Measurements from ENCODE around the gene HECW1. TPM values are rescaled to one million over a fixed set of nuclear protein-coding genes. Genes with fewer than 3 reads are reported as not detected.

The HECW1 gene
- total RNA-seq, 1 donor from 2014 or later = 68.7 TPM

DNA sequence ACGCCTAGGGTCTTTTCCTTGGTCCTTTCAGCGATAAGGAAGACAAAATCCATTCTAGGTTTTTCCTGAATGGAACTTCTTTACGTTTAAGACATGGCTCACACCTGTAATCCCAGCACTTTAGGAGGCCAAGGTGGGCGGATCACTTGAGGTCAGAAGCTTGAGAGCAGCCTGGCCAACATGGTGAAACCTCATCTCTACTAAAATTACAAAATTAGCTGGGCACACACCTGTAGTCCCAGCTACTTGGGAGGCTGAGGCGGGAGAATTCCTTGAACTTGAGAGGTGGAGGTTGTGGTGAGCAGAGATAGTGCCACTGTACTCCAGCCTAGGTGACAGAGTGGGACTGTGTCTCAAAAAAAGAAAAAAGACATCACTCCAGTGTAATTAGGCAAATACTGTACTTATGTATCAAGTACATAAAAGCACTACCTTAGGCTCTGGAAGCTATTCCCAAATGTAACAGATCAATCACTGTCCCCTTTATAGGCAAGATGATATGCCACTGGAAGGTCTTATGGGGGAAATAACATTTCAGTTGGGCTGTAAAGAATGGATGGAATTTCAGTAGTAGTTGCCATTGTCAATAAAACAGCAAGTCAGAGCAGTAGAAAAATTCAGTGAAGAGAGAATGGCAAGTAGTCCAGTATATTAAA is 476.2 kb downstream of the HECW1 start:
- peaks cover 7% of the 10 kb centered on the region for H3K9me3 Mint-ChIP-seq (ENCODE audit: unreplicated experiment)
- H3K27me3 Mint-ChIP-seq (ENCODE audit: unreplicated experiment) = no peaks in the 10 kb centered on the region
- peaks cover 37% of the 10 kb centered on the region for H3K4me1 Mint-ChIP-seq (ENCODE audit: low read depth, unreplicated experiment)
- H3K4me3 Mint-ChIP-seq (ENCODE audit: unreplicated experiment) = no peak overlapping the region
- TF ChIP-seq, protein P1, sequence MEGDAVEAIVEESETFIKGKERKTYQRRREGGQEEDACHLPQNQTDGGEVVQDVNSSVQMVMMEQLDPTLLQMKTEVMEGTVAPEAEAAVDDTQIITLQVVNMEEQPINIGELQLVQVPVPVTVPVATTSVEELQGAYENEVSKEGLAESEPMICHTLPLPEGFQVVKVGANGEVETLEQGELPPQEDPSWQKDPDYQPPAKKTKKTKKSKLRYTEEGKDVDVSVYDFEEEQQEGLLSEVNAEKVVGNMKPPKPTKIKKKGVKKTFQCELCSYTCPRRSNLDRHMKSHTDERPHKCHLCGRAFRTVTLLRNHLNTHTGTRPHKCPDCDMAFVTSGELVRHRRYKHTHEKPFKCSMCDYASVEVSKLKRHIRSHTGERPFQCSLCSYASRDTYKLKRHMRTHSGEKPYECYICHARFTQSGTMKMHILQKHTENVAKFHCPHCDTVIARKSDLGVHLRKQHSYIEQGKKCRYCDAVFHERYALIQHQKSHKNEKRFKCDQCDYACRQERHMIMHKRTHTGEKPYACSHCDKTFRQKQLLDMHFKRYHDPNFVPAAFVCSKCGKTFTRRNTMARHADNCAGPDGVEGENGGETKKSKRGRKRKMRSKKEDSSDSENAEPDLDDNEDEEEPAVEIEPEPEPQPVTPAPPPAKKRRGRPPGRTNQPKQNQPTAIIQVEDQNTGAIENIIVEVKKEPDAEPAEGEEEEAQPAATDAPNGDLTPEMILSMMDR (IDR thresholded peaks at IDR 0.05; ENCODE audit: partially characterized antibody, unreplicated experiment) = no peak
- no peak for DNase-seq
- H3K36me3 Mint-ChIP-seq (ENCODE audit: unreplicated experiment) = no peaks in the 10 kb centered on the region
- no peak overlapping the region for H3K27ac Mint-ChIP-seq (ENCODE audit: unreplicated experiment)

DNA sequence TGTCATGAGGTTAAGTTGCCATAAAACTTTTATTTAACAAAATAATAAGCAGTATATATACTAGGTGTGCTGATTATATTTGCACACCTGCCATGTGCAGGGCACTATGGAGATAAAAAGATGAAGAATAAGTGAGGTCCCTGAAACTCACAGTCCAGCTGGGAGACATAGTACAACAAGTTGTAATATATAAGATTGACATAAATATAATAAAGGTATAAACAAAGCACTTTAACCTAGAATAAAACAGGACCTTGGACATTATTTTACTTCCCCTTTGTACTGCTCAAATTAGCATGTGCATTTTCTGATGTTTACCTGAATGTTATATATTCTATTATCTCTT is 476.7 kb downstream of the HECW1 start:
- TF ChIP-seq, protein P1 (IDR thresholded peaks at IDR 0.05; ENCODE audit: partially characterized antibody, unreplicated experiment) = no peak
- Mint-ChIP-seq H3K4me1 (ENCODE audit: low read depth, unreplicated experiment) (peaks cover 40% of the 10 kb centered on the region), H3K36me3 (ENCODE audit: unreplicated experiment) (no peaks in the 10 kb centered on the region), H3K4me3 (ENCODE audit: unreplicated experiment) (no peak overlapping the region), H3K27me3 (ENCODE audit: unreplicated experiment) (peaks cover 3% of the 10 kb centered on the region), H3K9me3 (ENCODE audit: unreplicated experiment) (peaks cover 6% of the 10 kb centered on the region), H3K27ac (ENCODE audit: unreplicated experiment) (no peak overlapping the region)
- DNase-seq = no peak

DNA sequence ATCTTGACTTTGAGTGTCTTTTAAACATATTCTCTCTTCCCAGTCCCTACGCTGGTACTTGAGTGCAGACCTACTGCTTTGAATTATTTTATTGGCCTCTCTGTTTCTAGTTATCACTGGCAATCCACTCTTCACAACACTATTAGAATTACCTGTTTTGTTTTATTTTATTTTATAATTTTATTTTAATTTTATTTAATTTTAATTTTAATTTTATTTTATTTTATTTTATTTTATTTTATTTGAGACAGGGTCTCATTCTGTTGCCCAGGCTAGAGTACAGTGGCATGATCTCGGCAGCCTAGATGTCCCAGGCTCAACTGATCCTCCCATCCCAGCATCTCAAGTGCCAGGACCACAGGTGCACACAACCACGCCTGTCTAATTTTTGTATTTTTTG is 477.3 kb downstream of the HECW1 start:
- Mint-ChIP-seq H3K36me3 (ENCODE audit: unreplicated experiment) (no peaks in the 10 kb centered on the region), H3K4me3 (ENCODE audit: unreplicated experiment) (no peak overlapping the region), H3K4me1 (ENCODE audit: low read depth, unreplicated experiment) (peaks cover 39% of the 10 kb centered on the region), H3K27ac (ENCODE audit: unreplicated experiment) (no peak overlapping the region), H3K9me3 (ENCODE audit: unreplicated experiment) (peaks cover 6% of the 10 kb centered on the region), H3K27me3 (ENCODE audit: unreplicated experiment) (peaks cover 7% of the 10 kb centered on the region)
- no peak for DNase-seq
- TF ChIP-seq, protein P1 (IDR thresholded peaks at IDR 0.05; ENCODE audit: partially characterized antibody, unreplicated experiment) = no peak

DNA sequence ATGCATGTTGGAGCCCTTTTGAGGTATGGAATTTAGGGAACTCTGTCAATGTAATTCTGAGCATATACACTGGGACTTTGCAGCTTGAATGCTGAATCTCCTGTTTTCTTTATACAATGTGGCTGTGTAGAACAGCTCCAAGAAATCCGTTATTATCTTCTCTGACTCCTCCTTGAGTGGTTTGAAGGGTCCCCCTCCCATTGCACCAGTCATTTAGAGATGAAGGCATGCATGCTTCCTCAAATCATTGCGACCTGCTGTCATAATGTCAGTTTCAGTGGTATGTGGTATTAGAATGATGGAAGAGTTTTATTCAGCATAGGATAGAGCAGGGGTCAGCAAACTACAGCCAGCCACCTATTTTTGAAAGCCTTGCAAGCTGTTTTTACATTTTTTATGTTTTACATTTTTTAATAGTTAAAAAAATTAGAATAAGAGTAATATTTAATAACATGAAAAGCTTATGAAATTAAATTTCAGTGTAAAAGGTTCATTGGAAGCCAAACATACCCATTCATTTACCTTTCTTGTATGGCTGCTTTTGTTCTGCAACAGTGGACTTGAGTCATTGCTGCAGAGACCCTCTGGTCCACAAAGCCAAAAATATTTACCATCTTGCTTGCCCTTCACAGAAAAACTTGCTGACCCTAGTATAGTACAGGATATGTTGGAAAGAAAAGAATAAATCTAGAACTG is 478.6 kb downstream of the HECW1 start:
- TF ChIP-seq, protein P1 (IDR thresholded peaks at IDR 0.05; ENCODE audit: partially characterized antibody, unreplicated experiment) = no peak
- peaks cover 38% of the 10 kb centered on the region for H3K4me1 Mint-ChIP-seq (ENCODE audit: low read depth, unreplicated experiment)

DNA sequence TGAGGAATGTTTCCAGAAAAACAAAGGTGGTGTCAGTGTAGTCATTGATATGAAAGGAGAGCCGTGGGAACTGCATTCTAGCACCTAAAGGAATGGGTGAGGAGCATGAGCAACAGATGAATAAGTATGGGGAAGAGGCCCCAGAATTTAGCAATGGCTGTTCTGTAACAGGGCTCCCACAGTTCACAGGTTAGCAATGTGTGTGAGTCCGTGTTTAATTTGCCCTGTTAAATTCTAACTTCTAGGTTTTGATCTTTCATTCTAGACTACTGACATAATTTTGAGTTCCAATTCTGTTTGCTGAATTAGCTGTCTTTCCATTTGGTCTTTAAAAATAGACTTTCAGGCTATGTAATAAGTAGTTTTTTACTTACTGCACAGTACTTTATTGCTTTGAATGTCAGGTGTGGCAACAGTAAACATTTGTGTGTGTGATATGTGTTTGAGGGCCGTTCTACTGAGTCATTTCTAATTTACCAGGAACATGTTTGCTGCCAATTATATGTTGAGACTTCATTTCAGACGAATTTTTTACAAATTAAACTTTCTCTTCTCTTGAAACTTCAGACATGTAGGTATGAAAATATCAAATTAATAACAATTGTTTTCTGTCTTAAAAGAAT is 479.2 kb downstream of the HECW1 start:
- no peak overlapping the region for H3K27ac Mint-ChIP-seq (ENCODE audit: unreplicated experiment)

More for the DNA sequence above, 478.6 kb downstream of the HECW1 start:
- H3K9me3 Mint-ChIP-seq (ENCODE audit: unreplicated experiment) = peaks cover 6% of the 10 kb centered on the region
- H3K36me3 Mint-ChIP-seq (ENCODE audit: unreplicated experiment) = no peaks in the 10 kb centered on the region
- H3K27ac Mint-ChIP-seq (ENCODE audit: unreplicated experiment) = no peak overlapping the region
- H3K4me3 Mint-ChIP-seq (ENCODE audit: unreplicated experiment) = peak overlapping the region; percentile 34
- DNase-seq = no peak
- peaks cover 7% of the 10 kb centered on the region for H3K27me3 Mint-ChIP-seq (ENCODE audit: unreplicated experiment)

More for the DNA sequence above, 479.2 kb downstream of the HECW1 start:
- Mint-ChIP-seq H3K9me3 (ENCODE audit: unreplicated experiment) (peaks cover 6% of the 10 kb centered on the region), H3K4me1 (ENCODE audit: low read depth, unreplicated experiment) (peaks cover 36% of the 10 kb centered on the region), H3K27me3 (ENCODE audit: unreplicated experiment) (peaks cover 7% of the 10 kb centered on the region), H3K4me3 (ENCODE audit: unreplicated experiment) (no peak overlapping the region), H3K36me3 (ENCODE audit: unreplicated experiment) (no peaks in the 10 kb centered on the region)
- DNase-seq = no peak
- TF ChIP-seq, protein P1 (IDR thresholded peaks at IDR 0.05; ENCODE audit: partially characterized antibody, unreplicated experiment) = no peak

Measured in glutamatergic neuron (in vitro differentiated cells).